ENCODE results near the gene ATN1. TPM values are rescaled to one million over a fixed set of nuclear protein-coding genes. Genes with fewer than 3 reads are reported as not detected.
A peak's percentile ranks its signal among the peaks of the same experiment; 100 is the strongest.
"Not testable (repeated sequence)": the region's sequence is repeated elsewhere in the genome, so short reads cannot be mapped to it uniquely, and the experiment has no call there.

ATN1 gene
- total RNA-seq, 2 donors from 2014 or later = 109 to 163 TPM

- Histone ChIP-seq H3K4me3 (no peak overlapping the region), H3K9me3 (no peaks in the 10 kb centered on the region), H3K27me3 (replicated peaks; ENCODE audit: insufficient read depth) (no peaks in the 10 kb centered on the region), H3K36me3 (peaks cover 4% of the 10 kb centered on the region), H3K27ac (no peak overlapping the region), H3K4me1 (ENCODE audit: control insufficient read depth in 1 of 2, low read depth in 2 of 2) (peaks cover 5 to 12% of the 10 kb centered on the region in 2 donors)
- ATAC-seq (ENCODE audit: insufficient number of reproducible peaks, low FRiP score, low read depth) (no peak), DNase-seq (ENCODE audit: low spot score) (no peak)
- no peak for TF ChIP-seq CTCF (IDR thresholded peaks at IDR 0.05)
These were observed 24.0 kb upstream of the ATN1 start for GRCh38 chr12:6903722-6904121.

GRCh38 chr12:6904280-6905276 is 23.2 kb upstream of the ATN1 start, which contains the start of gene LRRC23:
Gene LRRC23, plus strand, starts transcription at chr12:6904822. Its CDS starts 812 bp downstream, at chr12:6905634.
- H3K36me3 ChIP-seq = peaks cover 4% of the 10 kb centered on the region
- no peak for TF ChIP-seq CTCF (IDR thresholded peaks at IDR 0.05)
- ATAC-seq (ENCODE audit: insufficient number of reproducible peaks, low FRiP score, low read depth) (peak; percentile 67), DNase-seq (ENCODE audit: low spot score) (peak; percentile 93)
- H3K4me3 ChIP-seq = peak within 1 kb of the TSS; percentile 100
- no peaks in the 10 kb centered on the region for H3K9me3 ChIP-seq
- no peaks in the 10 kb centered on the region for H3K27me3 ChIP-seq (replicated peaks; ENCODE audit: insufficient read depth)
- H3K4me1 ChIP-seq (ENCODE audit: control insufficient read depth in 1 of 2, low read depth in 2 of 2) = peaks cover 5 to 12% of the 10 kb centered on the region in 2 donors
- peak within 1 kb of the TSS; percentile 87 to 96 for H3K27ac ChIP-seq

- ATAC-seq (ENCODE audit: insufficient number of reproducible peaks, low FRiP score, low read depth) = no peak
- H3K4me1 ChIP-seq (ENCODE audit: control insufficient read depth in 1 of 2, low read depth in 2 of 2) = peaks cover 5 to 12% of the 10 kb centered on the region in 2 donors
- H3K9me3 ChIP-seq = no peaks in the 10 kb centered on the region
- H3K27me3 ChIP-seq (replicated peaks; ENCODE audit: insufficient read depth) = no peaks in the 10 kb centered on the region
- no peak for DNase-seq (ENCODE audit: low spot score)
- peak overlapping the region in 1 of 2 donors; percentile 96 for H3K27ac ChIP-seq
- no peak for TF ChIP-seq CTCF (IDR thresholded peaks at IDR 0.05)
- peaks cover 4% of the 10 kb centered on the region for H3K36me3 ChIP-seq
- peak overlapping the region; percentile 100 for H3K4me3 ChIP-seq
These were observed 22.2 kb upstream of the ATN1 start for GRCh38 chr12:6905414-6906040.

GRCh38 chr12:6908141-6908540 is 19.6 kb upstream of the ATN1 start:
- ATAC-seq (ENCODE audit: insufficient number of reproducible peaks, low FRiP score, low read depth); H3K27ac ChIP-seq; H3K4me3 ChIP-seq; H3K9me3 ChIP-seq; H3K36me3 ChIP-seq; DNase-seq (ENCODE audit: low spot score); H3K27me3 ChIP-seq (replicated peaks; ENCODE audit: insufficient read depth): not testable (repeated sequence)
- peaks cover 5 to 12% of the 10 kb centered on the region in 2 donors for H3K4me1 ChIP-seq (ENCODE audit: control insufficient read depth in 1 of 2, low read depth in 2 of 2)

GRCh38 chr12:6909421-6910145 is 18.2 kb upstream of the ATN1 start:
- no peak for ATAC-seq (ENCODE audit: insufficient number of reproducible peaks, low FRiP score, low read depth)
- Histone ChIP-seq H3K27ac (no peak overlapping the region), H3K4me1 (ENCODE audit: control insufficient read depth in 1 of 2, low read depth in 2 of 2) (peaks cover 11 to 14% of the 10 kb centered on the region in 2 donors), H3K36me3 (peaks cover 4% of the 10 kb centered on the region), H3K9me3 (no peaks in the 10 kb centered on the region), H3K27me3 (replicated peaks; ENCODE audit: insufficient read depth) (no peaks in the 10 kb centered on the region), H3K4me3 (no peak overlapping the region)
- no peak for TF ChIP-seq CTCF (IDR thresholded peaks at IDR 0.05)
- DNase-seq (ENCODE audit: low spot score) = no peak
